HG02943 (cell line): Measurements from ENCODE around the gene NECTIN1.

Experiments used
- ATAC-seq: cut with Tn5 transposase; IDR thresholded peaks from one replicate; pipeline ENCODE4 v1.9.1; 2021; ENCODE audit warnings: mild to moderate bottlenecking, low read depth, moderate library complexity; ENCODE audit not compliant: unreplicated experiment

The NECTIN1 gene

DNA sequence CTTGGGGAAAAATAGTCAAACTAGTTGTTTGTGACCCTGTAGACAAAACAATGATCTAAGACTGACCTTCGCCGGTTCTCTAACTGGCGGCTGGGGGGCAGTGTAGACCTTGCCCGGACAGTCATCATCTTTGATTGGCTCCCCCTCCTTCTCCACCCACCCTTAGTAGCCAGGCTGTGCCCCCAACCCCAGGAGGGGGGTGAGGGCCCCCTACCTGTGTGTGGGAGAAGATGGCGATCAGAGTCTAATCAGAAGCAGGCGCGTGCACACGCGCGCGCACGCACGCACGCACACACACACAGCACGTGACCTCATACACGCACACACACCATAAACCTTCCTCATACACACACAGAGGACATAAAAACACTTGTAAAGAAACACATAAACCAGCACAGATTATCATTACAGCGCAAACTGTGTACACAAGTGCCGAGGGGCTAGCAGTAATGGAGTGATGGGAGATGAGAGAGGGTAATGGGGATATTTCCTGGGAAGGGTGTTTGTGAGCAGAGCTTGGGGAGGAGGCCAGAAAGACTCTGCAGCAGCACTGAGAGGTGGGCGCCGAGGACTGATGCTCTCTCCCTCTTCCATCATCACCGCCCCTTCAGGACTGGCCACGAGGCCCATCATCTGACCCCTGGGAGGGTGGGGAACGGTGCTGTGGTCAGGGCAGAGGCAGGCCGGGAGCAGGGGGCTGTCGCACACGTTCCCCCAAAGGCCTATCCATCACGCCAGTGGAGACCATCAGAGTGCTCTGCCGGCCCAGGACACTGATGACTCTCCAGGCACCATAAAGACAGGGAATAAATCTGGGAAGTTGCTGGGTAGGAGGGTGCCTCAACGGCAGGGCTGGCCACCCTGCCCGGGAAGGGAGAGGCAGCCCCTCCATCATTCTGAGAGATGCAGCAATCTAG lies 12.2 kb downstream of the NECTIN1 start:
- no peak for ATAC-seq

- no peak for ATAC-seq
Measured at GRCh38 chr11:119714590-119714989, 14.4 kb downstream of the NECTIN1 start.

DNA sequence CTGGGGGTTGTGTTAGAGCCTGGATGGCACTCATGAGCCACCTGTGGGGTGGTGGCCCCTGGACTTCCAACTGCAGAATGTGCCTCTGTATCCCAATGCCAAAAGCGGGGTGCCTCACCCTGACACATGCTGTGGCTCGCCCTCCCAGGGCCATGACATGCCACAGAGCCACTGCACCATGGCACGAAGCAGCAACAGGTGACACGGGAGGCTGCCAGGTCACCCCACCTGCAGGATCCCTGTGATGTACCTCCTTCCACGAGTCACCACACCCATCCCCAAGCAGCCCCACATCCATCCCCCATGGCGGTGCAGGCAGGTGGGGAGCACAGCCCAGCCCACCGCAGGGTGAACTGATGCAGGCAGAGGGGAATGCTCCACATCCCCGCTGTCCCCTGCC lies 14.8 kb downstream of the NECTIN1 start:
- ATAC-seq, result no peak

DNA sequence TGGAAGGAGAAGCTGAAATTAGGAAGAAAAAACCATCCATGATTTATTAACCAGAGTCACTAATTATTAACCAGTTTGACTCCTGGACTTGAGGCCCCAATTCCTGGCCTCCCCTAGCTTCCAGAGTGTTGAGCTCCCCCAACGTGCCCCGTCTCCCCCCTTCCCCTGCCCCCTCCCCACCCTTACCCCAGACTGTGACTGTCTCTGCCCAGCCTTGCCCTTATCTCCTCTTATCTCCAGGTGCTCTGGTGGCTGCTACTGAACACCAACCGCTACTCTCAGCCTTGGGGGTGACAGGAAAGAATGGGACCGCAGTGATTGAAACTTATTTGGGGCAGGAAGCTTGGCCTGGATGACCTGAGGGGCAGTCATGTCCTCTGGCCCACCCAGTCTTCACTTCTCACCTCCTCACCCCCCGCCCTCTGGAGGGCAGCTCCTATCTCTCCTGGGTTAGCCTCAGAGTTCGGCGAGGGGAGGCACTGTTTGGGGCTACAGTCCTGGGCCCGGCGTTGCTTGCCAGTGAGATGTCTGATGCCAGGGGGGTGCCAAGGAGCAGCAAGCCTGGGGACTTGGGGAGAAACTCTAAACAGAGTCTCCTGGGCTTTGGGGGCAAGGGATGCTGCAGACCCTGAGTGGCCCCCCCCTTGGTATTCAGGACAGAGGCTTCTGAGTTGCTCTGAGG lies 15.5 kb downstream of the NECTIN1 start:
- no peak for ATAC-seq

- no peak for ATAC-seq
Measured at GRCh38 chr11:119712459-119713358, 16.3 kb downstream of the NECTIN1 start.

DNA sequence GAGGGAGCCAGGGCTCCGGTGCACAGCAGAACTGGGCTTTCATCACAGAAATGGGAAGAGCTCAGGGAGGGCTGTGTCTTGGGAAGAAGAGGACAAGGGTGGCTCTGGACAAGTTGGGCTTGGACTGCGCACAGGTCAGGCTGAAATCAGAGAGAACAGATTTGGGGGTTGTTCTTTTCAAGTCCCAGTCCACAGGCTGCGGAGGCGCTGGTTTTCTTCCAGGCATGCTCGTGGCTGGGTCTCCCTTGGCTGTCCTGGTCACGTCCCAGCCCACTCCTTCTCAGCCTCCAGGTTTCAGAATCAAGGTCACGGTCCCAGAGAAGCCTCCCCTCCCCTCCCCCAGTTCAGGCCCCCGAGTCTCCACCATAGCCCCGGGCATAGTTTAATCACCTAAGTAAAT lies 17.0 kb downstream of the NECTIN1 start:
- no peak for ATAC-seq

GRCh38 chr11:119711476-119711875 lies 17.5 kb downstream of the NECTIN1 start:
- no peak for ATAC-seq

- ATAC-seq, result no peak
Measured at GRCh38 chr11:119710417-119710816, 18.6 kb downstream of the NECTIN1 start.

- ATAC-seq, result no peak
Measured at GRCh38 chr11:119709638-119710346, 19.2 kb downstream of the NECTIN1 start.

GRCh38 chr11:119709171-119709570 lies 19.8 kb downstream of the NECTIN1 start:
- ATAC-seq, result no peak

DNA sequence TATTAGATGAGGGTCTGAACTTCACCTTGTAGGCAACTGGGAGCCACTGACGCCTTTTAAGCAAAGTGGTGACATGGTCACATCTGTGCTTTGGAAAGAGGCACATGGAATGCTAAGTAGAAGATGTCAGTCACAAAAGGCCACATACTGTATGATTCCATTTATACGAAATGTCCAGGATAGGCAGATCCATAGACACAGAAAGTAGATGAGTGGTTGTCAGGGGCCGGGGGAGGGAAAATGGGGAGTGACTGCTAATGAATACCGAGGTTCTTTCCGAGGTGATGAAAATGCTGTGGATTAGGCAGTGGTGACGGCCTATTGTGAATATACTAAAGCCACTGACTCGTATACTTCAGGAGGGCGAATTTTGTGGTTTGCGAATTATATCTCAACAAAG lies 20.6 kb downstream of the NECTIN1 start:
- no peak for ATAC-seq

- no peak for ATAC-seq
Measured at GRCh38 chr11:119706887-119707286, 22.1 kb downstream of the NECTIN1 start.

- ATAC-seq, result no peak
Measured at GRCh38 chr11:119706029-119706428, 23.0 kb downstream of the NECTIN1 start.

DNA sequence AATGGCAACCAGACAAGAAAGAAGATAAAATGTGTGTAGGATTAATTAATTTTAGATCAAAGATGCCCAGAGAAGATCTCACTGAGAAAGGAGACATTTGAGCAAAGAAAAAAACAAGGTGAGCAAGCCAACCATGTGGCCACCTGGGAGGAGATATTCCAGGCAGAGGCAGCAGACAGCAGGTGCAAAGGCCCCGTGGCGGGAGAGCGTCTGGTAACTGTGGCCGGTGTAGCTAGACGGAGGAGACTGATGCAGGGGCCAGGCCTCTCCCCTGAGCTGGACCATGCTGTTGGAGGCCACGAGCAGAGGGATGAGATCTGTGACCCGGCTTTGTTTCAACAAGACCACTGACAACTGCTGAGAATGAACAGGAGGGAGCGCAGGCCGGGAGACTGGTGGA lies 23.6 kb downstream of the NECTIN1 start:
- no peak for ATAC-seq

GRCh38 chr11:119704849-119705248 lies 24.2 kb downstream of the NECTIN1 start:
- no peak for ATAC-seq

DNA sequence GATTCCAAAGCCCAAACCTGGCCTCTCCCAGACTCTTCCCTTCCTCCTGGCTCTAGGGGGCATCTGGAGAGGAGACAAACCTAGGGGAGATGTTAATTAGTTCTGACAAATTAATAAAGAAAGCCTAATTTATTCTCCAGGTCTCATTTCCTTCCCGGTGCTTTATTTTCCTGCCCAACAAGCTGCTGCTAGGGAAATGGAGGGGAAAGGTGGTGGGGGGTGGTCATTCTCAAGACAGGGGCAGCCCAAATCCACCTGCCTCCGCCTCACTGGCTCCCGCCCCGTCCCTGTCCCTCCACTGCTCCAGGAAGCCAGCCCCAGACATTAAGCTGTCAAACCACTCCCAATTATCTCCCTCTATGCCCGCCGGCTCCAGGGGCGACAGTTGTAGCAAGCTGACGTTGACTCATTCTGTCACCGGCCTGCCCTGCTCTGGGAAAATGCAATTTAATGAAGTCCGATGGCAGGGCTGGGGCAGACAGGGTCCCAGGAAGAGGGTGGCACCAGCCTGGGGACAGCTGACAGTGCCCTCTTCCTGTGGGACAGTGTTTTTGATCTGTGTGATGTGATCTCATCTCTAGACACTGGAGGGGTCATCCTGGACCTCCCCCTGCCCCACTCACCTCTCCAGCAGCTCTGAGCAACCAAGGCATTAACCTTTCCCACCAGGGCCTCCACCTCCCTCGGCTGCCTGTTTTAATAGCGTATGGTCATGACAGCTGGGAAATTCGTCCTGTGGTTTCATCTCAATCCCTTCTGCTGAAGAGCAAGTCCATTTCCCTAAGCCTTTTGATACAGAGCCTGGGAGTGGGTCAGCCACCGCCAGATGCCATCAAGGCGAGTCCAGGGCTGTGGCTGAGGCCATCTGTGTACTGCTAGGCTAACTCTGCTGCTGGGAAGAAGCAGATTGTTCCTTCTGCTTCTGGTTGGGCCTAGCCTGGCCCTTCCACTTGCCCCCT lies 27.1 kb downstream of the NECTIN1 start:
- ATAC-seq, result no peak

DNA sequence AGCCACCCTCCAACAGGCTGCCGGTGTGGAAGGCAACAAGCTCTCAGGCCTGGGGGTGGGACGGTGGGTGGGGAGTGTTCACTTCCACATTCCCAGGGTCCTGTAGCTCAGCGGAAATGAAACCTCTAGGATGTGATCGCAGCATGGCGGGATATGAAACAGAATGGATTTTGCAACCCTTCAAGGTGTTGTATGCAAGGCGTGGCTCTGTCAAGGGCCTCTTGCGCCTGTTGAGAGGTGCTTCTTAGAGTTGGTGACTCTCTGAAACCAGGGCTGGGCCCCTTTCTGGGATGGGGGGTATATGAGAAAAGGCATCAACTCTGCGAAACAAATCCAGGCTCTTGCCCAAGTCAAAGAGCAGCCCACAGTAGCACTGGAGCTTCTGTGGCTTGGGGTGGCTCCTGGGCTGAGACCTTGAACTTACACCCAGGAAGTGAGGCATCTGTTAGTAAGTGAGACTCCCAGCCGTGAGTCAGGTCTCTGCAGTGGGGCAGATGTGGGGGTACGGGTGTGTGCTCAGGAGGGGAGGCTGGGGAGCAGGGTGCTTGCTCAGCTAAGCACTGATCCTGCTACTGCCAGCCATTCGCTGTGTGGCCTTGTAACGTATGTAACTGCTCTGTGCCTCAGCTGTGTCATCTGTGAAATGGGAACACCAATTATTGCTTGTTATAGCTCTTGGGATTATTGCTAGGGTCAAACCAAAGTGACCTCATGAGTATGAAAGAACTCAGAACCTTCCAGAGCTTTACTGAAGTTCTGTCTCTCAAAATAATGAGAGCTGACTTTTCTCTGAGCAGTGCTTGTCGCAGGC lies 28.3 kb downstream of the NECTIN1 start:
- no peak for ATAC-seq

- no peak for ATAC-seq
Measured at GRCh38 chr11:119700030-119700429, 29.0 kb downstream of the NECTIN1 start.
